ENCODE data around the gene PIP5K1B.
"Not testable (repeated sequence)": the region's sequence is repeated elsewhere in the genome, so short reads cannot be mapped to it uniquely, and the experiment has no call there.

Gene PIP5K1B

GRCh38 chr9:68967800-68968199 is 262.8 kb downstream of the PIP5K1B start:
- no peak for DNase-seq

GRCh38 chr9:68969538-68969937 is 264.5 kb downstream of the PIP5K1B start:
- no peak for DNase-seq

- no peak for DNase-seq
These were observed 265.1 kb downstream of the PIP5K1B start for GRCh38 chr9:68970151-68970550.

GRCh38 chr9:68973619-68974018 is 268.6 kb downstream of the PIP5K1B start:
- DNase-seq = no peak

GRCh38 chr9:68974431-68974830 is 269.4 kb downstream of the PIP5K1B start:
- peak in 1 of 2 experiments; percentile 26 for DNase-seq

GRCh38 chr9:68974901-68975300 is 269.9 kb downstream of the PIP5K1B start:
- no peak for DNase-seq

- no peak for DNase-seq
These were observed 270.5 kb downstream of the PIP5K1B start for GRCh38 chr9:68975365-68976043.

- DNase-seq = no peak
These were observed 273.0 kb downstream of the PIP5K1B start for GRCh38 chr9:68978066-68978465.

GRCh38 chr9:68978501-68978900 is 273.5 kb downstream of the PIP5K1B start:
- no peak for DNase-seq

GRCh38 chr9:68979538-68980314 is 274.7 kb downstream of the PIP5K1B start:
- DNase-seq = peak; percentile 30 to 41

GRCh38 chr9:68980341-68980914 is 275.4 kb downstream of the PIP5K1B start:
- DNase-seq = no peak

GRCh38 chr9:68981789-68982188 is 276.7 kb downstream of the PIP5K1B start:
- DNase-seq = no peak

GRCh38 chr9:68983008-68983411 is 278.0 kb downstream of the PIP5K1B start:
- no peak for DNase-seq

- no peak for DNase-seq
These were observed 278.7 kb downstream of the PIP5K1B start for GRCh38 chr9:68983522-68984424.

- DNase-seq = not testable (repeated sequence)
These were observed 281.9 kb downstream of the PIP5K1B start for GRCh38 chr9:68986949-68987348.

GRCh38 chr9:68991457-68991856 is 286.4 kb downstream of the PIP5K1B start:
- no peak for DNase-seq

GRCh38 chr9:68995776-68996175 is 290.7 kb downstream of the PIP5K1B start:
- no peak for DNase-seq

GRCh38 chr9:68996462-68996861 is 291.4 kb downstream of the PIP5K1B start:
- no peak for DNase-seq

- no peak for DNase-seq
These were observed 292.6 kb downstream of the PIP5K1B start for GRCh38 chr9:68997666-68998065.

- no peak for DNase-seq
These were observed 293.3 kb downstream of the PIP5K1B start for GRCh38 chr9:68998385-68998784.

- no peak for DNase-seq
These were observed 293.8 kb downstream of the PIP5K1B start for GRCh38 chr9:68998812-68999211.

- DNase-seq = peak; percentile 54 to 73
These were observed 294.5 kb downstream of the PIP5K1B start for GRCh38 chr9:68999393-69000105.

Measured in activated CD4-positive, alpha-beta T cell treated with anti-CD3 and anti-CD28 coated beads, Interleukin-2, amount 50 U/mL, for 48 hours (primary cell).